IMR-90 (cell line): ENCODE results near the gene RINT1. TPM values are rescaled to one million over a fixed set of nuclear protein-coding genes. Genes with fewer than 3 reads are reported as not detected.

Source experiments
- ATAC-seq: fragments of 200-7000 bp; cut with Tn5 transposase; 2 replicates; pipeline ENCODE4 v1.9.1; 2020; ENCODE audit warnings: low read depth, mild to moderate bottlenecking, moderate library complexity
- BruUV-seq: library from RNA; stranded (reverse); fragments of 400-500 nt; replicated peaks from 2 replicates; lab custom pipeline; 2021; lab: Mats Ljungman, UMichigan
- CTCF ChIA-PET: fragments of 300-600 bp; formaldehyde crosslinking; extraction: SDS; loops from one replicate; lab custom pipeline; 2021; ENCODE audit warnings: antibody characterized with exemption; lab: Yijun Ruan, JAX
- POLR2A ChIA-PET: fragments of 300-600 bp; sonication (Branson Sonifier 250); formaldehyde crosslinking; loops from one replicate; lab custom pipeline; 2022; ENCODE audit warnings: antibody characterized with exemption; ENCODE audit not compliant: unreplicated experiment; lab: Charles Lee
- DNase-seq: peaks from one replicate; pipeline ENCODE4 v3.0.0; 2013
- H2AFZ ChIP-seq: replicated peaks from 2 replicates; pipeline ENCODE3; 2013; ENCODE audit warnings: low read length, mild to moderate bottlenecking; ENCODE audit not compliant: poor library complexity
- H2AK5ac ChIP-seq: 2 replicates; pipeline ENCODE4 v1.6.1; 2013; ENCODE audit warnings: low read depth, low read length, inconsistent platforms
- H2AK9ac ChIP-seq: replicated peaks from 2 replicates; pipeline ENCODE3; 2013; ENCODE audit warnings: mild to moderate bottlenecking, low read depth, low read length, moderate library complexity; ENCODE audit not compliant: poor library complexity
- H2BK120ac ChIP-seq: 2 replicates; pipeline ENCODE4 v1.6.1; 2013; ENCODE audit warnings: low read depth, low read length, inconsistent platforms
- H2BK15ac ChIP-seq: 3 replicates; pipeline ENCODE4 v1.6.1; 2013; ENCODE audit warnings: low read depth, low read length, inconsistent platforms
- H2BK20ac ChIP-seq: 2 replicates; pipeline ENCODE4 v1.6.1; 2013; ENCODE audit warnings: low read depth, mild to moderate bottlenecking, inconsistent platforms, low read length, moderate library complexity
- H2BK5ac ChIP-seq: 2 replicates; pipeline ENCODE4 v1.6.1; 2013; ENCODE audit warnings: mild to moderate bottlenecking, low read depth, low read length, inconsistent platforms; ENCODE audit not compliant: poor library complexity, severe bottlenecking
- H3K14ac ChIP-seq: replicated peaks from 2 replicates; pipeline ENCODE4 v1.6.1; 2013; ENCODE audit warnings: low read depth, low read length, inconsistent platforms
- H3K18ac ChIP-seq: 2 replicates; pipeline ENCODE4 v1.6.1; 2013; ENCODE audit warnings: low read depth, low read length, control low read depth
- H3K23ac ChIP-seq: 2 replicates; pipeline ENCODE4 v1.6.1; 2013; ENCODE audit warnings: low read depth, low read length, inconsistent platforms
- H3K27ac ChIP-seq: 2 replicates; pipeline ENCODE4 v1.5.1; 2013; ENCODE audit warnings: mild to moderate bottlenecking, control low read depth, low read length; ENCODE audit not compliant: insufficient read depth
- H3K27me3 ChIP-seq: 2 replicates; pipeline ENCODE4 v1.6.1; 2013; ENCODE audit warnings: low read length; ENCODE audit not compliant: control insufficient read depth, insufficient read depth
- H3K36me3 ChIP-seq: 2 replicates; pipeline ENCODE4 v1.6.1; 2013; ENCODE audit warnings: low read length, mixed read lengths; ENCODE audit not compliant: control insufficient read depth, insufficient read depth
- H3K4ac ChIP-seq: 2 replicates; pipeline ENCODE4 v1.6.1; 2013; ENCODE audit warnings: low read depth, low read length, inconsistent platforms
- H3K4me1 ChIP-seq: 2 replicates; pipeline ENCODE4 v1.6.1; 2013; ENCODE audit warnings: low read length, mixed read lengths; ENCODE audit not compliant: control insufficient read depth, insufficient read depth
- H3K4me2 ChIP-seq: 2 replicates; pipeline ENCODE4 v1.6.1; 2013; ENCODE audit warnings: low read depth, mild to moderate bottlenecking, control low read depth, low read length, moderate library complexity
- H3K4me3 ChIP-seq: 2 replicates; pipeline ENCODE4 v1.5.1; 2013; ENCODE audit warnings: low read depth, mild to moderate bottlenecking, control low read depth, low read length, moderate library complexity; ENCODE audit not compliant: insufficient read depth
- H3K56ac ChIP-seq: 2 replicates; pipeline ENCODE4 v1.6.1; 2013; ENCODE audit warnings: low read length, inconsistent platforms; ENCODE audit not compliant: insufficient read depth; ENCODE audit errors: extremely low read depth
- H3K79me1 ChIP-seq, 2 experiments: 2 replicates each; pipeline ENCODE4 v1.6.1; 2013; ENCODE audit warnings: low read length in 2 of 2, inconsistent platforms in 1 of 2, low read depth in 1 of 2
- H3K9ac ChIP-seq: 2 replicates; pipeline ENCODE4 v1.6.1; 2013; ENCODE audit warnings: low read depth, low read length, control low read depth
- H3K9me1 ChIP-seq: 2 replicates; pipeline ENCODE4 v1.6.1; 2013; ENCODE audit warnings: low read length, inconsistent platforms; ENCODE audit not compliant: insufficient read depth
- H3K9me3 ChIP-seq: 2 replicates; pipeline ENCODE4 v1.6.1; 2013; ENCODE audit warnings: low read length; ENCODE audit not compliant: control insufficient read depth, insufficient read depth
- H4K20me1 ChIP-seq: 2 replicates; pipeline ENCODE4 v1.6.1; 2013; ENCODE audit warnings: low read length, inconsistent platforms; ENCODE audit not compliant: insufficient read depth
- H4K5ac ChIP-seq: 2 replicates; pipeline ENCODE4 v1.6.1; 2013; ENCODE audit warnings: mild to moderate bottlenecking, low read depth, low read length, control low read depth
- H4K8ac ChIP-seq, 2 experiments: 2 replicates each; pipeline ENCODE4 v1.6.1; 2013; ENCODE audit warnings: low read depth in 2 of 2, low read length in 2 of 2, control low read depth in 1 of 2, inconsistent platforms in 1 of 2
- H4K91ac ChIP-seq: 2 replicates; pipeline ENCODE4 v1.6.1; 2013; ENCODE audit warnings: low read depth, low read length, inconsistent platforms; ENCODE audit not compliant: insufficient read depth
- BHLHE40 ChIP-seq: fragments of 150-350 bp; IDR thresholded peaks from 2 replicates; pipeline ENCODE4 v1.6.1; 2016; ENCODE audit warnings: mild to moderate bottlenecking, low read depth, low read length
- CEBPB ChIP-seq: IDR thresholded peaks from 2 replicates; pipeline ENCODE4 v1.6.1; 2012; ENCODE audit warnings: low read depth, low read length, improper control_type of control experiment
- CHD1 ChIP-seq: IDR thresholded peaks from 2 replicates; pipeline ENCODE4 v1.6.1; 2012; ENCODE audit warnings: low read depth, low read length, improper control_type of control experiment
- FOS ChIP-seq: fragments of 150-350 bp; IDR thresholded peaks from 2 replicates; pipeline ENCODE4 v1.6.1; 2016; ENCODE audit warnings: low read depth, low read length
- MAFK ChIP-seq: IDR thresholded peaks from 2 replicates; pipeline ENCODE4 v1.6.1; 2012; ENCODE audit warnings: low read depth, low read length, improper control_type of control experiment
- MAZ ChIP-seq: IDR thresholded peaks from 2 replicates; pipeline ENCODE4 v1.6.1; 2012; ENCODE audit warnings: low read depth, mild to moderate bottlenecking, low read length, improper control_type of control experiment, moderate library complexity, borderline replicate concordance
- MXI1 ChIP-seq: IDR thresholded peaks from 2 replicates; pipeline ENCODE4 v1.6.1; 2012; ENCODE audit warnings: low read depth, mild to moderate bottlenecking, low read length, moderate library complexity, borderline replicate concordance
- NFE2L2 ChIP-seq: fragments of 150-350 bp; IDR thresholded peaks from 2 replicates; pipeline ENCODE4 v1.6.1; 2016; ENCODE audit warnings: low read depth, mild to moderate bottlenecking, low read length
- POLR2A ChIP-seq: IDR thresholded peaks from 2 replicates; pipeline ENCODE4 v1.6.1; 2012; ENCODE audit warnings: mild to moderate bottlenecking, low read depth, low read length
- RAD21 ChIP-seq: IDR thresholded peaks from 2 replicates; pipeline ENCODE4 v1.6.1; 2012; ENCODE audit warnings: low read length, improper control_type of control experiment
- RCOR1 ChIP-seq: IDR thresholded peaks from 2 replicates; pipeline ENCODE4 v1.6.1; 2012; ENCODE audit warnings: mild to moderate bottlenecking, low read length, improper control_type of control experiment; ENCODE audit not compliant: insufficient replicate concordance
- RFX5 ChIP-seq: IDR thresholded peaks from 2 replicates; pipeline ENCODE4 v1.8.0; 2012; ENCODE audit warnings: low read depth, mild to moderate bottlenecking, low read length, moderate library complexity
- SMC3 ChIP-seq: fragments of 150-350 bp; IDR thresholded peaks from 2 replicates; pipeline ENCODE4 v1.6.1; 2016; ENCODE audit warnings: low read depth, mild to moderate bottlenecking, antibody characterized with exemption, low read length, moderate library complexity
- WGBS, 2 experiments: methylation state at CpG; one replicate each; pipeline versions ENCODE4 v1.1.5 to v1.1.7; 2013; ENCODE audit warnings: missing lambda C conversion rate in 2 of 2; ENCODE audit not compliant: insufficient read length in 1 of 2; ENCODE audit errors: extremely low coverage in 2 of 2; 5-methylcytosine and 5-hydroxymethylcytosine counted together
- dilution Hi-C: fragments of 300-500 bp; cut with HindIII; formaldehyde crosslinking; loops from one replicate; pipeline ENCODE4 v1.14.3; 2018; ENCODE audit warnings: low sequenced_read_pairs; ENCODE audit not compliant: unreplicated experiment
- in situ Hi-C: fragments of 300-500 bp; cut with MboI; formaldehyde crosslinking; loops from 3 replicates; pipeline ENCODE4 v1.14.3; 2019; ENCODE audit warnings: low sequenced_read_pairs, inconsistent platforms, mixed read lengths
- intact Hi-C: fragments of 100-400 bp; cut with micrococcal nuclease; formaldehyde crosslinking; loops from 2 replicates; pipeline ENCODE4 v1.10.0; 2022
- polyA plus RNA-seq, 3 experiments: library from polyadenylated mRNA; depleted of rRNA; stranded (reverse); fragments of >200 nt; gene quantifications; 2 replicates each; pipeline ENCODE4 v1.2.3, GENCODE V29; 2012; ENCODE audit warnings: low replicate concordance in 1 of 3
- total RNA-seq: library from RNA; depleted of rRNA; stranded (reverse); fragments of >200 nt; gene quantifications from 2 replicates; pipeline ENCODE4 v1.2.3, GENCODE V29; 2012
- TF ChIP-seq, protein P1 (sequence below): fragments of 150-350 bp; IDR thresholded peaks from 2 replicates; pipeline ENCODE4 v1.6.1; 2017; ENCODE audit warnings: mild to moderate bottlenecking, antibody characterized with exemption, low read length, low read depth
- TF ChIP-seq, protein P2 (sequence below): conservative IDR thresholded peaks from 2 replicates; pipeline ENCODE4 v1.5.1; 2012; ENCODE audit warnings: mild to moderate bottlenecking, low read depth, low read length, improper control_type of control experiment
- TF ChIP-seq, protein P3 (sequence below): fragments of 150-350 bp; IDR thresholded peaks from 2 replicates; pipeline ENCODE4 v1.6.1; 2016; ENCODE audit warnings: low read depth, mild to moderate bottlenecking, low read length, moderate library complexity, borderline replicate concordance

Gene RINT1
- total and polyA plus RNA-seq, 2 of the 4 experiments (the other 2 are of a cell fraction) = 15.9 to 23.1 TPM

DNA sequence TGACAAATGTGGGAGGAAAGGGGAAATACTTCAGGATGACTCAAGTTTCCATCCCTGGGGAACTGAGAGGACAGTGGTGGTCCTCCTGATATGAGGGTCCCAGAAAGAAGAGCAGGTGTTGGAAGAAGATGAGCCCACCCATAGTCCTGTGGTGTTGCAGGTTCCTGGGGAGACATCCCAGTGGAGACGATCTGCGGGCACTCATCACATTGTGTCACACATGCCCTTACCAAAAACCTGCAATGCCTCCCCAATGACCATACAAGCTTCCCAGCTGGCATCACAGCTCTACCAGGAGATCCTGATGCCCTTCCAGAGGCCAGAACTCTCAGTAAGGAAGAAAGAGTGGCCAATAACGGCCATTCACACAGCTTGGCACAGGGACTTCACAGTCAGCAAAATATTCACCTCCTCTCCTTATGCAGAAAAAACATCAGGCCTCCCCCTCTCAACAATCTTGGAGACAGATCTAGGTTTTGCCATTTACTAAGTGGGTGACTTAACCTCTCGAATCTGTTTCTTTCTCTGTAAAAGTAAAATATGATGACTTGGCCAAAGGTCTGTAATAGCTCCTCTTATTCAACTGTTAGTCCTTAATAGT, 19.0 kb upstream of the RINT1 start:
- Histone ChIP-seq H3K9me3 (no peaks in the 10 kb centered on the region), H3K27ac (no peak overlapping the region), H3K79me1 (peaks cover 31 to 60% of the 10 kb centered on the region in 2 experiments), H3K4me2 (no peak overlapping the region), H4K20me1 (peaks cover 7% of the 10 kb centered on the region), H3K14ac (no peak overlapping the region), H3K9me1 (no peaks in the 10 kb centered on the region), H4K8ac (no peak overlapping the region), H3K56ac (no peak overlapping the region), H4K91ac (no peak overlapping the region), H2AK5ac (no peak overlapping the region), H3K9ac (no peak overlapping the region), H3K23ac (no peak overlapping the region), H3K4me3 (no peak overlapping the region), H2BK15ac (no peak overlapping the region), H3K36me3 (peaks cover 4% of the 10 kb centered on the region), H2BK20ac (no peak overlapping the region), H2AK9ac (no peak overlapping the region), H3K4me1 (0 out of 2 replicates have a peak, but pooled peaks cover 2% of the 10 kb centered on the region), H4K5ac (no peak overlapping the region), H3K27me3 (no peaks in the 10 kb centered on the region), H3K18ac (no peak overlapping the region), H2BK120ac (no peak overlapping the region), H3K4ac (no peak overlapping the region), H2BK5ac (no peak overlapping the region), H2AFZ (no peak overlapping the region)
- no TSS peak for BruUV-seq
- CTCF ChIA-PET = no interaction called here
- in situ Hi-C loops = no loop called here
- ATAC-seq (no peak), DNase-seq (no peak)
- POLR2A ChIA-PET = no interaction called here
- dilution Hi-C loops = no loop called here
- TF ChIP-seq FOS = no peak
- no peak for TF ChIP-seq RFX5
- no peak for TF ChIP-seq RAD21
- no peak for TF ChIP-seq MAFK
- no peak for TF ChIP-seq BHLHE40
- TF ChIP-seq CHD1 = no peak
- TF ChIP-seq, protein P1, sequence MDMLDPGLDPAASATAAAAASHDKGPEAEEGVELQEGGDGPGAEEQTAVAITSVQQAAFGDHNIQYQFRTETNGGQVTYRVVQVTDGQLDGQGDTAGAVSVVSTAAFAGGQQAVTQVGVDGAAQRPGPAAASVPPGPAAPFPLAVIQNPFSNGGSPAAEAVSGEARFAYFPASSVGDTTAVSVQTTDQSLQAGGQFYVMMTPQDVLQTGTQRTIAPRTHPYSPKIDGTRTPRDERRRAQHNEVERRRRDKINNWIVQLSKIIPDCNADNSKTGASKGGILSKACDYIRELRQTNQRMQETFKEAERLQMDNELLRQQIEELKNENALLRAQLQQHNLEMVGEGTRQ = no peak
- TF ChIP-seq SMC3 = no peak
- TF ChIP-seq MAZ = no peak
- no peak for TF ChIP-seq MXI1
- TF ChIP-seq POLR2A = no peak
- no peak for TF ChIP-seq NFE2L2
- no peak for TF ChIP-seq CEBPB
- no peak for TF ChIP-seq RCOR1
- TF ChIP-seq, protein P2, sequence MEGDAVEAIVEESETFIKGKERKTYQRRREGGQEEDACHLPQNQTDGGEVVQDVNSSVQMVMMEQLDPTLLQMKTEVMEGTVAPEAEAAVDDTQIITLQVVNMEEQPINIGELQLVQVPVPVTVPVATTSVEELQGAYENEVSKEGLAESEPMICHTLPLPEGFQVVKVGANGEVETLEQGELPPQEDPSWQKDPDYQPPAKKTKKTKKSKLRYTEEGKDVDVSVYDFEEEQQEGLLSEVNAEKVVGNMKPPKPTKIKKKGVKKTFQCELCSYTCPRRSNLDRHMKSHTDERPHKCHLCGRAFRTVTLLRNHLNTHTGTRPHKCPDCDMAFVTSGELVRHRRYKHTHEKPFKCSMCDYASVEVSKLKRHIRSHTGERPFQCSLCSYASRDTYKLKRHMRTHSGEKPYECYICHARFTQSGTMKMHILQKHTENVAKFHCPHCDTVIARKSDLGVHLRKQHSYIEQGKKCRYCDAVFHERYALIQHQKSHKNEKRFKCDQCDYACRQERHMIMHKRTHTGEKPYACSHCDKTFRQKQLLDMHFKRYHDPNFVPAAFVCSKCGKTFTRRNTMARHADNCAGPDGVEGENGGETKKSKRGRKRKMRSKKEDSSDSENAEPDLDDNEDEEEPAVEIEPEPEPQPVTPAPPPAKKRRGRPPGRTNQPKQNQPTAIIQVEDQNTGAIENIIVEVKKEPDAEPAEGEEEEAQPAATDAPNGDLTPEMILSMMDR = no peak
- TF ChIP-seq, protein P3, sequence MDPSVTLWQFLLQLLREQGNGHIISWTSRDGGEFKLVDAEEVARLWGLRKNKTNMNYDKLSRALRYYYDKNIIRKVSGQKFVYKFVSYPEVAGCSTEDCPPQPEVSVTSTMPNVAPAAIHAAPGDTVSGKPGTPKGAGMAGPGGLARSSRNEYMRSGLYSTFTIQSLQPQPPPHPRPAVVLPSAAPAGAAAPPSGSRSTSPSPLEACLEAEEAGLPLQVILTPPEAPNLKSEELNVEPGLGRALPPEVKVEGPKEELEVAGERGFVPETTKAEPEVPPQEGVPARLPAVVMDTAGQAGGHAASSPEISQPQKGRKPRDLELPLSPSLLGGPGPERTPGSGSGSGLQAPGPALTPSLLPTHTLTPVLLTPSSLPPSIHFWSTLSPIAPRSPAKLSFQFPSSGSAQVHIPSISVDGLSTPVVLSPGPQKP = no peak
- intact Hi-C loops = no loop called here
- no CpG with 5 or more reads among the region's 4 CpGs for WGBS, 2 experiments
